Stimulated activated CD8-positive, alpha-beta memory T cell treated with anti-CD3 and anti-CD28 coated beads, Interleukin-2, amount 100 ng/mL, for 48 hours (primary cell): ENCODE data around the gene PLPPR2.
"Not testable (repeated sequence)": the region's sequence is repeated elsewhere in the genome, so short reads cannot be mapped to it uniquely, and the experiment has no call there.

Experiments
- DNase-seq, 2 donors: peaks; one replicate each; pipeline ENCODE4 v3.0.0-alpha.2; 2020; ENCODE audit warnings: low read depth in 2 of 2

Gene PLPPR2

GRCh38 chr19:11401808-11402543 lies 46.7 kb downstream of the PLPPR2 start:
- DNase-seq = no peak

GRCh38 chr19:11404588-11405222 lies 49.5 kb downstream of the PLPPR2 start:
- DNase-seq = no peak

GRCh38 chr19:11405846-11406643 lies 50.8 kb downstream of the PLPPR2 start:
- no peak for DNase-seq

GRCh38 chr19:11406703-11407236 lies 51.5 kb downstream of the PLPPR2 start:
- DNase-seq = not testable (repeated sequence)

GRCh38 chr19:11408591-11408990 lies 53.4 kb downstream of the PLPPR2 start:
- no peak for DNase-seq

GRCh38 chr19:11410682-11411081 lies 55.5 kb downstream of the PLPPR2 start:
- no peak for DNase-seq

- no peak for DNase-seq
Measured at GRCh38 chr19:11414544-11414943, 59.3 kb downstream of the PLPPR2 start.
